ENCODE results near the gene GNS.

GNS gene

GRCh38 chr12:64735442-64735841, 23.8 kb downstream of the GNS start:
- no peak for DNase-seq

- DNase-seq, result no peak
Measured at GRCh38 chr12:64733857-64734256, 25.3 kb downstream of the GNS start.

GRCh38 chr12:64731683-64732082, 27.5 kb downstream of the GNS start:
- no peak for DNase-seq

- DNase-seq, result no peak
Measured at GRCh38 chr12:64730588-64730969, 28.6 kb downstream of the GNS start.

GRCh38 chr12:64729909-64730587, 29.2 kb downstream of the GNS start:
- DNase-seq, result no peak

GRCh38 chr12:64724201-64724745, 34.9 kb downstream of the GNS start:
- no peak for DNase-seq

- no peak for DNase-seq
Measured at GRCh38 chr12:64723630-64724029, 35.6 kb downstream of the GNS start.

- no peak for DNase-seq
Measured at GRCh38 chr12:64722835-64723234, 36.4 kb downstream of the GNS start.

- no peak for DNase-seq
Measured at GRCh38 chr12:64720884-64721283, 38.3 kb downstream of the GNS start.

- DNase-seq, result no peak
Measured at GRCh38 chr12:64718649-64719048, 40.6 kb downstream of the GNS start.

- DNase-seq, result no peak
Measured at GRCh38 chr12:64716839-64717455, 42.3 kb downstream of the GNS start.

- no peak for DNase-seq
Measured at GRCh38 chr12:64716371-64716770, 42.8 kb downstream of the GNS start.

GRCh38 chr12:64714551-64714968, 44.6 kb downstream of the GNS start:
- DNase-seq, result peak; percentile 14

- DNase-seq, result no peak
Measured at GRCh38 chr12:64713376-64713775, 45.8 kb downstream of the GNS start.

- DNase-seq, result no peak
Measured at GRCh38 chr12:64709429-64709828, 49.8 kb downstream of the GNS start.

GRCh38 chr12:64707926-64708325, 51.3 kb downstream of the GNS start:
- no peak for DNase-seq

GRCh38 chr12:64707362-64707761, 51.8 kb downstream of the GNS start:
- DNase-seq, result no peak

- DNase-seq, result no peak
Measured at GRCh38 chr12:64706857-64707256, 52.3 kb downstream of the GNS start.

GRCh38 chr12:64706306-64706705, 52.9 kb downstream of the GNS start:
- DNase-seq, result no peak

- DNase-seq, result no peak
Measured at GRCh38 chr12:64701283-64701682, 57.9 kb downstream of the GNS start.

- no peak for DNase-seq
Measured at GRCh38 chr12:64700532-64700931, 58.7 kb downstream of the GNS start.

GRCh38 chr12:64699504-64700115, 59.6 kb downstream of the GNS start:
- no peak for DNase-seq

- no peak for DNase-seq
Measured at GRCh38 chr12:64696080-64696741, 63.0 kb downstream of the GNS start.

- DNase-seq, result no peak
Measured at GRCh38 chr12:64695550-64695949, 63.7 kb downstream of the GNS start.

Measured in stimulated activated CD4-positive, alpha-beta T cell treated with anti-CD3 and anti-CD28 coated beads, Interleukin-15, amount 100 ng/mL, for 24 hours (primary cell).